Measurements from ENCODE around the gene FRS2. TPM values are rescaled to one million over a fixed set of nuclear protein-coding genes. Genes with fewer than 3 reads are reported as not detected.
"Not testable (repeated sequence)": the region's sequence is repeated elsewhere in the genome, so short reads cannot be mapped to it uniquely, and the experiment has no call there.

The FRS2 gene
- total and polyA plus RNA-seq, 2 donors from 2014 or later = 4.6 to 31.4 TPM

GRCh38 chr12:69440886-69441285 is 29.3 kb upstream of the FRS2 start:
- H3K4me1 ChIP-seq (ENCODE audit: control insufficient read depth in 2 of 3, insufficient read depth in 2 of 3, low read depth in 1 of 3, low read length in 3 of 3) = no peaks in the 10 kb centered on the region
- no peaks in the 10 kb centered on the region for H3K9me3 ChIP-seq (ENCODE audit: control insufficient read depth in 2 of 3, insufficient read depth in 1 of 3, low read length in 3 of 3)
- no peak overlapping the region for H3K9ac ChIP-seq (ENCODE audit: low read length in 3 of 3)
- H3K27ac ChIP-seq (ENCODE audit: low read depth in 2 of 2, low read length in 2 of 2) = no peak overlapping the region
- DNase-seq (no peak), FAIRE-seq (no peak)
- intact Hi-C loops (cut with DNase I) = no loop called here
- no peaks in the 10 kb centered on the region for H3K27me3 ChIP-seq (ENCODE audit: control insufficient read depth, insufficient read depth, low read length)
- TF ChIP-seq, protein P1, sequence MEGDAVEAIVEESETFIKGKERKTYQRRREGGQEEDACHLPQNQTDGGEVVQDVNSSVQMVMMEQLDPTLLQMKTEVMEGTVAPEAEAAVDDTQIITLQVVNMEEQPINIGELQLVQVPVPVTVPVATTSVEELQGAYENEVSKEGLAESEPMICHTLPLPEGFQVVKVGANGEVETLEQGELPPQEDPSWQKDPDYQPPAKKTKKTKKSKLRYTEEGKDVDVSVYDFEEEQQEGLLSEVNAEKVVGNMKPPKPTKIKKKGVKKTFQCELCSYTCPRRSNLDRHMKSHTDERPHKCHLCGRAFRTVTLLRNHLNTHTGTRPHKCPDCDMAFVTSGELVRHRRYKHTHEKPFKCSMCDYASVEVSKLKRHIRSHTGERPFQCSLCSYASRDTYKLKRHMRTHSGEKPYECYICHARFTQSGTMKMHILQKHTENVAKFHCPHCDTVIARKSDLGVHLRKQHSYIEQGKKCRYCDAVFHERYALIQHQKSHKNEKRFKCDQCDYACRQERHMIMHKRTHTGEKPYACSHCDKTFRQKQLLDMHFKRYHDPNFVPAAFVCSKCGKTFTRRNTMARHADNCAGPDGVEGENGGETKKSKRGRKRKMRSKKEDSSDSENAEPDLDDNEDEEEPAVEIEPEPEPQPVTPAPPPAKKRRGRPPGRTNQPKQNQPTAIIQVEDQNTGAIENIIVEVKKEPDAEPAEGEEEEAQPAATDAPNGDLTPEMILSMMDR (IDR thresholded peaks at IDR 0.05; ENCODE audit: borderline replicate concordance, extremely low read depth, insufficient read depth) = no peak
- H3K4me3 ChIP-seq (ENCODE audit: low read length in 3 of 3) = no peak overlapping the region
- no peaks in the 10 kb centered on the region for H3K36me3 ChIP-seq (ENCODE audit: control insufficient read depth in 2 of 3, insufficient read depth in 3 of 3, low read length in 3 of 3)

DNA sequence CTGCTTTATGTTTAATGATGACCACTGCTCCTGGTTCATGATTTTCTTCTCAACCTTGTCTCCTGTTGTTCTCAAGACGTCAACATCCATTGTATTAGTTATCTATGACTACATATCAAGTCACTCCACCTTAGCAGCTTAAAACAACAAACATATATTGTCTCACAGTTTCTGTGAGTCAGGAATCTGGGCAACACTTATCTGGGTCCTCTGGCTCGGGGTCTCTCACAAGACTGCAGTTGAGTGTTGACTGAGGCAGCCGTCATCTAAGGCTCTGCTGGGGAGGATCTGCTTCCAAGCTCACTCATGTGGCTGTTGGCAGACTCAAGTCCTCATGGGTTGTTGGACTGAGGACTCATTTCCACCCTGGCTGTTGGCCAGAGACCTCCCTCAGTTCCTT is 27.3 kb upstream of the FRS2 start:
- no peak overlapping the region for H3K27ac ChIP-seq (ENCODE audit: low read depth in 2 of 2, low read length in 2 of 2)
- FAIRE-seq (no peak), DNase-seq (no peak)
- no peaks in the 10 kb centered on the region for H3K4me1 ChIP-seq (ENCODE audit: control insufficient read depth in 2 of 3, insufficient read depth in 2 of 3, low read depth in 1 of 3, low read length in 3 of 3)
- H3K27me3 ChIP-seq (ENCODE audit: control insufficient read depth, insufficient read depth, low read length) = no peaks in the 10 kb centered on the region
- no peaks in the 10 kb centered on the region for H3K36me3 ChIP-seq (ENCODE audit: control insufficient read depth in 2 of 3, insufficient read depth in 3 of 3, low read length in 3 of 3)
- TF ChIP-seq, protein P1 (IDR thresholded peaks at IDR 0.05; ENCODE audit: borderline replicate concordance, extremely low read depth, insufficient read depth) = no peak
- H3K9ac ChIP-seq (ENCODE audit: low read length in 3 of 3) = no peak overlapping the region
- no peaks in the 10 kb centered on the region for H3K9me3 ChIP-seq (ENCODE audit: control insufficient read depth in 2 of 3, insufficient read depth in 1 of 3, low read length in 3 of 3)
- intact Hi-C loops (cut with DNase I) = no loop called here
- H3K4me3 ChIP-seq (ENCODE audit: low read length in 3 of 3) = no peak overlapping the region

GRCh38 chr12:69443916-69444315 is 26.3 kb upstream of the FRS2 start:
- Histone ChIP-seq H3K36me3 (ENCODE audit: control insufficient read depth in 2 of 3, insufficient read depth in 3 of 3, low read length in 3 of 3) (no peaks in the 10 kb centered on the region), H3K27me3 (ENCODE audit: control insufficient read depth, insufficient read depth, low read length) (no peaks in the 10 kb centered on the region), H3K9ac (ENCODE audit: low read length in 3 of 3) (no peak overlapping the region), H3K4me1 (ENCODE audit: control insufficient read depth in 2 of 3, insufficient read depth in 2 of 3, low read depth in 1 of 3, low read length in 3 of 3) (no peaks in the 10 kb centered on the region), H3K27ac (ENCODE audit: low read depth in 2 of 2, low read length in 2 of 2) (no peak overlapping the region), H3K4me3 (ENCODE audit: low read length in 3 of 3) (no peak overlapping the region), H3K9me3 (ENCODE audit: control insufficient read depth in 2 of 3, insufficient read depth in 1 of 3, low read length in 3 of 3) (no peaks in the 10 kb centered on the region)
- no peak for DNase-seq
- FAIRE-seq = no peak
- TF ChIP-seq, protein P1 (IDR thresholded peaks at IDR 0.05; ENCODE audit: borderline replicate concordance, extremely low read depth, insufficient read depth) = no peak
- intact Hi-C loops (cut with DNase I) = no loop called here

DNA sequence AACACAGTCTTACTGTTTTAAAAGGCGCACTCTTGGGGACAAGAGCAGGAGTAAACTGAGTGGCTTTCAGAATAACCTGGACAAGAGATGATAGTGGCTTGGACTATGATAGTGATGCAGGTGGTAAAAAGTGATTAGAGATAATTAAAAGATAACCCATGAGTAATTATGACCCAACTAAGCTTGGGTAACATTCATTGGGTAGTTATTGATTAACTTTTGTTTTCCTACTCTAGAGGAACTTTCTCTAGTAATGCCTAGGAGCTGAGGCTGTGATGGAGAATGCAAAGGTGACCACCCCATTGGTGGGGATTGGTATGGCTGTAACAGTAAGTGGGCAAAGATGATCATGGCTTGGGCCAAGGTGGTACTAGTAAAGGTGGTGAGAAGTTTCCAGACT is 22.3 kb upstream of the FRS2 start:
- Histone ChIP-seq H3K27ac (ENCODE audit: low read depth in 2 of 2, low read length in 2 of 2) (no peak overlapping the region), H3K9me3 (ENCODE audit: control insufficient read depth in 2 of 3, insufficient read depth in 1 of 3, low read length in 3 of 3) (no peaks in the 10 kb centered on the region), H3K27me3 (ENCODE audit: control insufficient read depth, insufficient read depth, low read length) (no peaks in the 10 kb centered on the region), H3K4me3 (ENCODE audit: low read length in 3 of 3) (no peak overlapping the region), H3K4me1 (ENCODE audit: control insufficient read depth in 2 of 3, insufficient read depth in 2 of 3, low read depth in 1 of 3, low read length in 3 of 3) (no peaks in the 10 kb centered on the region), H3K36me3 (ENCODE audit: control insufficient read depth in 2 of 3, insufficient read depth in 3 of 3, low read length in 3 of 3) (no peaks in the 10 kb centered on the region), H3K9ac (ENCODE audit: low read length in 3 of 3) (no peak overlapping the region)
- intact Hi-C loops (cut with DNase I) = no loop called here
- FAIRE-seq (no peak), DNase-seq (no peak)
- TF ChIP-seq, protein P1 (IDR thresholded peaks at IDR 0.05; ENCODE audit: borderline replicate concordance, extremely low read depth, insufficient read depth) = no peak

- intact Hi-C loops (cut with DNase I); H3K4me3 ChIP-seq (ENCODE audit: low read length in 3 of 3); H3K27me3 ChIP-seq (ENCODE audit: control insufficient read depth, insufficient read depth, low read length); H3K9me3 ChIP-seq (ENCODE audit: control insufficient read depth in 2 of 3, insufficient read depth in 1 of 3, low read length in 3 of 3); H3K9ac ChIP-seq (ENCODE audit: low read length in 3 of 3); FAIRE-seq; DNase-seq; H3K36me3 ChIP-seq (ENCODE audit: control insufficient read depth in 2 of 3, insufficient read depth in 3 of 3, low read length in 3 of 3); H3K4me1 ChIP-seq (ENCODE audit: control insufficient read depth in 2 of 3, insufficient read depth in 2 of 3, low read depth in 1 of 3, low read length in 3 of 3); H3K27ac ChIP-seq (ENCODE audit: low read depth in 2 of 2, low read length in 2 of 2): not testable (repeated sequence)
Measured at GRCh38 chr12:69452598-69453132, 17.5 kb upstream of the FRS2 start.

Measured in kidney (tissue), 14 donors.